ENCODE data around the gene OR1L8.

GRCh38 chr9:122538757-122539156 is 44.4 kb downstream of the OR1L8 start:
- no peak for TF ChIP-seq POLR2A (IDR thresholded peaks at IDR 0.05)
- TF ChIP-seq CTCF (IDR thresholded peaks at IDR 0.05), result no peak
